Transverse colon (tissue), 4 donors: ENCODE measurements around the gene ACD. TPM values are rescaled to one million over a fixed set of nuclear protein-coding genes. Genes with fewer than 3 reads are reported as not detected.
A peak's percentile ranks its signal among the peaks of the same experiment; 100 is the strongest.

Experiments used
- DNase-seq: peaks from one replicate; pipeline ENCODE4 v3.0.0-alpha.2; 2019
- H3K27ac ChIP-seq, 4 donors: fragments of 200-600 bp; sonication (generic); 2 replicates each; pipeline ENCODE4 v1.5.1; 2016 to 2018; ENCODE audit warnings: inconsistent platforms in 4 of 4
- H3K27me3 ChIP-seq: fragments of 200-600 bp; sonication (generic); 2 replicates; pipeline ENCODE4 v1.5.1; 2017; ENCODE audit warnings: inconsistent platforms
- H3K36me3 ChIP-seq, 4 donors: fragments of 200-600 bp; sonication (generic); 2 replicates each; pipeline ENCODE4 v1.5.1; 2017 to 2019; ENCODE audit warnings: inconsistent platforms in 4 of 4
- H3K4me1 ChIP-seq, 4 donors: fragments of 200-600 bp; sonication (generic); 2 replicates each; pipeline ENCODE4 v1.5.1; 2017 to 2020; ENCODE audit warnings: inconsistent platforms in 4 of 4
- H3K4me3 ChIP-seq, 4 donors: fragments of 200-600 bp; sonication (generic); 1 replicate in 1 of 4; 2 replicates in 3 of 4; pipeline versions ENCODE4 v1.5.1 to v1.6.1; 2017 to 2019; ENCODE audit warnings: inconsistent platforms in 4 of 4
- H3K9me3 ChIP-seq, 2 donors: fragments of 200-600 bp; sonication (generic); 2 replicates each; pipeline ENCODE4 v1.5.1; 2017 to 2019; ENCODE audit warnings: inconsistent platforms in 2 of 2
- CTCF ChIP-seq, 5 experiments: fragments of 200-600 bp in 3 of 5; fragments of 450-650 bp in 2 of 5; sonication (generic) in 3 of 5; IDR thresholded peaks; 1 replicate in 2 of 5; 2 replicates in 3 of 5; pipeline ENCODE4 v1.5.1; 2016 to 2017; ENCODE audit warnings: antibody characterized with exemption in 5 of 5, inconsistent platforms in 3 of 5, mild to moderate bottlenecking in 2 of 5, moderate library complexity in 1 of 5
- EP300 ChIP-seq: sonication (generic); formaldehyde crosslinking; IDR thresholded peaks from one replicate; pipeline ENCODE4 v1.6.1; 2017; ENCODE audit warnings: antibody characterized with exemption, low read depth
- POLR2A ChIP-seq: fragments of 450-650 bp; IDR thresholded peaks from one replicate; pipeline ENCODE4 v1.6.1; 2016; ENCODE audit warnings: antibody characterized with exemption, mild to moderate bottlenecking, moderate library complexity
- POLR2AphosphoS5 ChIP-seq, 3 donors: sonication (generic); formaldehyde crosslinking; IDR thresholded peaks; one replicate each; pipeline ENCODE4 v1.6.1; 2016; ENCODE audit warnings: antibody characterized with exemption in 3 of 3
- WGBS, 2 donors: methylation state at CpG; one replicate each; pipeline ENCODE4 v1.1.5; 2018; ENCODE audit warnings: low coverage in 1 of 2; 5-methylcytosine and 5-hydroxymethylcytosine counted together
- in situ Hi-C, 4 donors: fragments of 200-750 bp; cut with MboI; loops; one replicate each; pipeline versions ENCODE4 v1.15.0 to v1.15.1; 2017; ENCODE audit warnings: low sequenced_read_pairs in 3 of 4, low pct_ligation_motif_present in 1 of 4, low pct_unique_long_range_greater_than_20kb in 1 of 4
- intact Hi-C: fragments of 100-400 bp; cut with DNase I; formaldehyde crosslinking; loops from one replicate; pipeline ENCODE4 v1.15.1; 2023; ENCODE audit warnings: low total_unique reads
- total RNA-seq, 4 donors: library from RNA; depleted of rRNA; stranded (reverse); fragments of >200 nt; gene quantifications; one replicate each; pipeline ENCODE4 v1.1.0, GENCODE V29; 2016

The ACD gene
- total RNA-seq, 4 donors from 2014 or later: 2.0 to 76.3 (median 15.7) TPM

- Histone ChIP-seq H3K4me3 (no peak overlapping the region), H3K27me3 (peaks cover 90% of the 10 kb centered on the region), H3K36me3 (no peaks in the 10 kb centered on the region), H3K4me1 (peaks cover 0 to 20% (median 11%) of the 10 kb centered on the region in 4 donors), H3K27ac (no peak overlapping the region), H3K9me3 (no peaks in the 10 kb centered on the region)
- WGBS, 2 donors: 74% methylated on average over 13 of the region's 13 CpGs; no CpG with 5 or more reads in 1 of the 2 donors
- TF ChIP-seq POLR2AphosphoS5 (IDR thresholded peaks at IDR 0.05): no peak
- no peak for TF ChIP-seq CTCF (IDR thresholded peaks at IDR 0.05)
- TF ChIP-seq POLR2A: no peak
- TF ChIP-seq EP300: no peak
- DNase-seq: no peak
- intact Hi-C loops: no loop called here
- in situ Hi-C loops: loop anchor here in 1 of 4 donors (10.0 kb wide), 1 partner anchor 93 kb away; no protein-coding TSS in a partner anchor
These were observed 12.4 kb downstream of the ACD start for GRCh38 chr16:67647681-67648080.

- WGBS, 2 donors: 76% methylated on average over 15 of the region's 15 CpGs; no CpG with 5 or more reads in 1 of the 2 donors
- in situ Hi-C loops (loop anchor here in 1 of 4 donors (10.0 kb wide), 1 partner anchor 92 kb away; no protein-coding TSS in a partner anchor), intact Hi-C loops (no loop called here)
- peaks cover 85% of the 10 kb centered on the region for H3K27me3 ChIP-seq
- no peak overlapping the region for H3K4me3 ChIP-seq
- DNase-seq: no peak
- H3K27ac ChIP-seq: no peak overlapping the region
- no peaks in the 10 kb centered on the region for H3K9me3 ChIP-seq
- H3K36me3 ChIP-seq: no peaks in the 10 kb centered on the region
- H3K4me1 ChIP-seq: peaks cover 0 to 24% (median 11%) of the 10 kb centered on the region in 4 donors
- TF ChIP-seq POLR2A: no peak
- no peak for TF ChIP-seq POLR2AphosphoS5 (IDR thresholded peaks at IDR 0.05)
- TF ChIP-seq CTCF (IDR thresholded peaks at IDR 0.05): no peak
- TF ChIP-seq EP300: no peak
These were observed 12.9 kb downstream of the ACD start for GRCh38 chr16:67647111-67647651.

DNA sequence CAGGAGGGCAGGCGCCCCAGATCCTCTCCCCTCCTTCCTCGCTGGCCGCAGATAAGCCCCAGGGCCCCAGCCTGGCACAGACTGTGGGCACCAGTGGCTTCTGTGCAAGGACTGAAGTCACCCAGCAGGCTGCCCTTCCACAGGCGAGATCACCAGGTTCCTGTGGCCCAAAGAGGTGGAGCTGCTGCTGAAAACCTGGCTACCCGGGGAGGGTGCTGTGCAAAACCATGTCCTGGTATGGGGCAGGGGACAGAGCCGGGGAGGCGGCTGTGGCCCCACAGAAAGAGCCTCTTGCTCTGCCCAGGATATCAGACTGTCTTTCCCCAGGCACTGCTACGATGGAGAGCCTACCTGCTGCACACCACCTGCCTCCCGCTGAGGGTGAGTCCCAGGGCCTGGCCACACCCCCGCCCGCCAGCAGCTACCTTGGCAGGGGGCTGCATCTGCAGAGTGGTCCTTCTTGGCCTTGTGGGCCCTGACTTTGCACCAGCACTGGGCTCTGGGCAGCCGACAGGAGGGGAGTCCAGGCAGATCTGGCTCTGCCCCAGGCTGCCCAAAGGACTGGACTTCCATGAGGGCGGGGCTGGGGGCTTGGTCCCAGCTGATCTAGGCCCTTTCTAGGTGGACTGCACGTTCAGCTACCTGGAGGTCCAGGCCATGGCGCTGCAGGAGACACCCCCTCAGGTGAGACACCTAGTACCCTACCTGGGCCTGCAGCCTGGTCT lies 14.5 kb downstream of the ACD start:
- peak overlapping the region in 3 of 4 donors; percentile 18 to 50 (median 39) for H3K4me3 ChIP-seq
- intact Hi-C loops: no loop called here

More for the DNA sequence above, 14.5 kb downstream of the ACD start:
- Histone ChIP-seq H3K9me3 (no peaks in the 10 kb centered on the region), H3K27ac (peak overlapping the region in 2 of 4 donors; percentile 19 to 35), H3K27me3 (peaks cover 68% of the 10 kb centered on the region), H3K36me3 (no peaks in the 10 kb centered on the region), H3K4me1 (peaks cover 0 to 28% (median 11%) of the 10 kb centered on the region in 4 donors)
- in situ Hi-C loops: loop anchor here in 1 of 4 donors (10.0 kb wide), 1 partner anchor 91 kb away; no protein-coding TSS in a partner anchor
- TF ChIP-seq CTCF (IDR thresholded peaks at IDR 0.05) (no peak), POLR2AphosphoS5 (IDR thresholded peaks at IDR 0.05) (no peak), EP300 (no peak), POLR2A (no peak)
- WGBS, 2 donors: 58% methylated on average over 9 of the region's 15 CpGs; no CpG with 5 or more reads in 1 of the 2 donors
- no peak for DNase-seq
